Fibroblast of lung (primary cell): ENCODE data around the gene IRF4.

ENCODE experiments used
- CTCF ChIP-seq, 2 donors: IDR thresholded peaks in 1 of 2; conservative IDR thresholded peaks in 1 of 2; 1 replicate in 1 of 2; 2 replicates in 1 of 2; pipeline ENCODE4 v1.5.1; 2011 to 2012; ENCODE audit warnings: low read length in 2 of 2, control low read depth in 1 of 2, inconsistent platforms in 1 of 2, low read depth in 1 of 2, mild to moderate bottlenecking in 1 of 2
- EZH2 ChIP-seq: IDR thresholded peaks from 2 replicates; pipeline ENCODE4 v1.5.1; 2012; ENCODE audit warnings: low read length, control low read depth, mild to moderate bottlenecking; ENCODE audit errors: missing control alignments

- TF ChIP-seq EZH2: no peak
- TF ChIP-seq CTCF (conservative IDR thresholded peaks at IDR 0.05 in 1 of 2, IDR thresholded peaks at IDR 0.05 in 1 of 2; ENCODE audit: low read depth in 1 of 2, low read length in 2 of 2): no peak
These were observed 44.3 kb upstream of the IRF4 start for GRCh38 chr6:347232-347631.
